ENCODE measurements around the gene OSBPL5.

DNA sequence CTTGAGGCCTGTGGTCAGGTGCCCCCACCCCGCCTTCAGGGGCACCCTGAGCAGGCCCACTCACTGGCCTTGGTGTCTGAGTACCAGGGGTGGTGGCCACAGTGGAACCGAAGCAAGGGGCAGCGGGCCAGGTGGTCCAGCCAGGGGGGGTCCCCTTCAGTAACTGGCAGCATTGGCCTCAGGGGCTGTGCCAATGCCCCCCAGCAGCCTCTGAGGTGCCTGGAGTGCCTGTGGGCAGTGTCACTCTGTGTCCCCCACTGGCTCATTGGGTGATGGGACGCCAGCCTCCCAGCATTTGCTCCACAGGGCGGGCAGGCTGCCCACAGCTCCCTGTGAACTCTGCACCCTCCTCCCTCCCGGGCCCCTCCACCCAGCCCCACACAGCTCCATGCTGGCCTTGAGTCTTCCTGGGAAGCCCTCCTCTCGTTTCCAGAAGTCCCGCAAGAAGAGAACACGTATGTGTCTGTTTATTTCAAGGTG is 78.4 kb downstream of the OSBPL5 start:
- TF ChIP-seq FOS (IDR thresholded peaks at IDR 0.05; ENCODE audit: low read depth, low read length) (no peak), RAD21 (IDR thresholded peaks at IDR 0.05; ENCODE audit: low read length) (no peak), POLR2A (IDR thresholded peaks at IDR 0.05; ENCODE audit: low read depth, low read length) (no peak), BHLHE40 (IDR thresholded peaks at IDR 0.05; ENCODE audit: low read depth, low read length) (no peak), RFX5 (IDR thresholded peaks at IDR 0.05; ENCODE audit: low read depth, low read length) (no peak), CEBPB (IDR thresholded peaks at IDR 0.05; ENCODE audit: low read depth, low read length) (no peak), MAZ (IDR thresholded peaks at IDR 0.05; ENCODE audit: borderline replicate concordance, low read depth, low read length) (no peak), RCOR1 (IDR thresholded peaks at IDR 0.05; ENCODE audit: insufficient replicate concordance, low read length) (no peak), MXI1 (IDR thresholded peaks at IDR 0.05; ENCODE audit: borderline replicate concordance, low read depth, low read length) (no peak)
- TF ChIP-seq, protein P1, sequence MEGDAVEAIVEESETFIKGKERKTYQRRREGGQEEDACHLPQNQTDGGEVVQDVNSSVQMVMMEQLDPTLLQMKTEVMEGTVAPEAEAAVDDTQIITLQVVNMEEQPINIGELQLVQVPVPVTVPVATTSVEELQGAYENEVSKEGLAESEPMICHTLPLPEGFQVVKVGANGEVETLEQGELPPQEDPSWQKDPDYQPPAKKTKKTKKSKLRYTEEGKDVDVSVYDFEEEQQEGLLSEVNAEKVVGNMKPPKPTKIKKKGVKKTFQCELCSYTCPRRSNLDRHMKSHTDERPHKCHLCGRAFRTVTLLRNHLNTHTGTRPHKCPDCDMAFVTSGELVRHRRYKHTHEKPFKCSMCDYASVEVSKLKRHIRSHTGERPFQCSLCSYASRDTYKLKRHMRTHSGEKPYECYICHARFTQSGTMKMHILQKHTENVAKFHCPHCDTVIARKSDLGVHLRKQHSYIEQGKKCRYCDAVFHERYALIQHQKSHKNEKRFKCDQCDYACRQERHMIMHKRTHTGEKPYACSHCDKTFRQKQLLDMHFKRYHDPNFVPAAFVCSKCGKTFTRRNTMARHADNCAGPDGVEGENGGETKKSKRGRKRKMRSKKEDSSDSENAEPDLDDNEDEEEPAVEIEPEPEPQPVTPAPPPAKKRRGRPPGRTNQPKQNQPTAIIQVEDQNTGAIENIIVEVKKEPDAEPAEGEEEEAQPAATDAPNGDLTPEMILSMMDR (conservative IDR thresholded peaks at IDR 0.05; ENCODE audit: low read depth, low read length), result no peak
- TF ChIP-seq, protein P2, sequence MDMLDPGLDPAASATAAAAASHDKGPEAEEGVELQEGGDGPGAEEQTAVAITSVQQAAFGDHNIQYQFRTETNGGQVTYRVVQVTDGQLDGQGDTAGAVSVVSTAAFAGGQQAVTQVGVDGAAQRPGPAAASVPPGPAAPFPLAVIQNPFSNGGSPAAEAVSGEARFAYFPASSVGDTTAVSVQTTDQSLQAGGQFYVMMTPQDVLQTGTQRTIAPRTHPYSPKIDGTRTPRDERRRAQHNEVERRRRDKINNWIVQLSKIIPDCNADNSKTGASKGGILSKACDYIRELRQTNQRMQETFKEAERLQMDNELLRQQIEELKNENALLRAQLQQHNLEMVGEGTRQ (IDR thresholded peaks at IDR 0.05; ENCODE audit: low read depth, low read length), result no peak
- TF ChIP-seq, protein P3, sequence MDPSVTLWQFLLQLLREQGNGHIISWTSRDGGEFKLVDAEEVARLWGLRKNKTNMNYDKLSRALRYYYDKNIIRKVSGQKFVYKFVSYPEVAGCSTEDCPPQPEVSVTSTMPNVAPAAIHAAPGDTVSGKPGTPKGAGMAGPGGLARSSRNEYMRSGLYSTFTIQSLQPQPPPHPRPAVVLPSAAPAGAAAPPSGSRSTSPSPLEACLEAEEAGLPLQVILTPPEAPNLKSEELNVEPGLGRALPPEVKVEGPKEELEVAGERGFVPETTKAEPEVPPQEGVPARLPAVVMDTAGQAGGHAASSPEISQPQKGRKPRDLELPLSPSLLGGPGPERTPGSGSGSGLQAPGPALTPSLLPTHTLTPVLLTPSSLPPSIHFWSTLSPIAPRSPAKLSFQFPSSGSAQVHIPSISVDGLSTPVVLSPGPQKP (IDR thresholded peaks at IDR 0.05; ENCODE audit: borderline replicate concordance, low read depth, low read length), result no peak

Data from IMR-90 (cell line).